Nephron progenitor cell (in vitro differentiated cells): ENCODE measurements around the gene TBC1D1.

Experiments used
- DNase-seq: peaks from one replicate; pipeline ENCODE4 v3.0.0; 2021
- H3K27ac Mint-ChIP-seq: 2 replicates; pipeline ENCODE4 v1.8.0; 2021; ENCODE audit warnings: mild to moderate bottlenecking, moderate library complexity, mixed read lengths
- H3K27me3 Mint-ChIP-seq: 2 replicates; pipeline ENCODE4 v1.8.0; 2021; ENCODE audit warnings: mild to moderate bottlenecking, low read depth, mixed read lengths; ENCODE audit not compliant: poor library complexity
- H3K36me3 Mint-ChIP-seq: 2 replicates; pipeline ENCODE4 v1.8.0; 2021; ENCODE audit warnings: low read depth, mixed read lengths
- H3K4me1 Mint-ChIP-seq: 2 replicates; pipeline ENCODE4 v1.8.0; 2021; ENCODE audit warnings: mixed read lengths
- H3K4me3 Mint-ChIP-seq: 2 replicates; pipeline ENCODE4 v1.8.0; 2021; ENCODE audit warnings: mild to moderate bottlenecking, moderate library complexity, mixed read lengths
- H3K9me3 Mint-ChIP-seq: 2 replicates; pipeline ENCODE4 v1.8.0; 2021; ENCODE audit warnings: mild to moderate bottlenecking, moderate library complexity, mixed read lengths
- CTCF ChIP-seq: fragments of 200-600 bp; sonication (generic); IDR thresholded peaks from 2 replicates; pipeline ENCODE4 v1.5.0; 2021; ENCODE audit warnings: antibody characterized with exemption

The TBC1D1 gene

GRCh38 chr4:38144031-38144430 lies 253.1 kb downstream of the TBC1D1 start:
- no peak for TF ChIP-seq CTCF
- Mint-ChIP-seq H3K27me3 (peaks cover 7% of the 10 kb centered on the region), H3K4me3 (no peak overlapping the region), H3K9me3 (peaks cover 10% of the 10 kb centered on the region), H3K36me3 (peaks cover 25% of the 10 kb centered on the region), H3K4me1 (peaks cover 40% of the 10 kb centered on the region), H3K27ac (peak overlapping the region; percentile 40)
- DNase-seq, result no peak

- DNase-seq, result no peak
- no peak overlapping the region for H3K27ac Mint-ChIP-seq
- TF ChIP-seq CTCF, result no peak
- H3K27me3 Mint-ChIP-seq, result peaks cover 7% of the 10 kb centered on the region
- peaks cover 10% of the 10 kb centered on the region for H3K9me3 Mint-ChIP-seq
- H3K4me1 Mint-ChIP-seq, result peaks cover 48% of the 10 kb centered on the region
- peaks cover 13% of the 10 kb centered on the region for H3K36me3 Mint-ChIP-seq
- no peak overlapping the region for H3K4me3 Mint-ChIP-seq
These were observed 254.3 kb downstream of the TBC1D1 start for GRCh38 chr4:38145033-38145678.

GRCh38 chr4:38145741-38146140 lies 254.9 kb downstream of the TBC1D1 start:
- Mint-ChIP-seq H3K4me1 (peaks cover 51% of the 10 kb centered on the region), H3K36me3 (peaks cover 10% of the 10 kb centered on the region), H3K9me3 (peaks cover 10% of the 10 kb centered on the region), H3K27me3 (peaks cover 7% of the 10 kb centered on the region), H3K27ac (no peak overlapping the region), H3K4me3 (no peak overlapping the region)
- DNase-seq, result no peak
- TF ChIP-seq CTCF, result no peak

GRCh38 chr4:38146383-38146782 lies 255.5 kb downstream of the TBC1D1 start:
- Mint-ChIP-seq H3K36me3 (peaks cover 10% of the 10 kb centered on the region), H3K4me3 (no peak overlapping the region), H3K4me1 (peaks cover 51% of the 10 kb centered on the region), H3K9me3 (peaks cover 10% of the 10 kb centered on the region), H3K27me3 (peaks cover 7% of the 10 kb centered on the region), H3K27ac (no peak overlapping the region)
- no peak for DNase-seq
- TF ChIP-seq CTCF, result no peak

- no peaks in the 10 kb centered on the region for H3K36me3 Mint-ChIP-seq
- peaks cover 7% of the 10 kb centered on the region for H3K27me3 Mint-ChIP-seq
- no peak overlapping the region for H3K4me3 Mint-ChIP-seq
- peaks cover 6% of the 10 kb centered on the region for H3K9me3 Mint-ChIP-seq
- peaks cover 57% of the 10 kb centered on the region for H3K4me1 Mint-ChIP-seq
- H3K27ac Mint-ChIP-seq, result peak overlapping the region; percentile 56
- no peak for TF ChIP-seq CTCF
- no peak for DNase-seq
These were observed 258.6 kb downstream of the TBC1D1 start for GRCh38 chr4:38149472-38149996.
